ENCODE data around the gene LGI1.
A peak's percentile ranks its signal among the peaks of the same experiment; 100 is the strongest.

LGI1 gene

GRCh38 chr10:93757801-93758507 is at the start of gene LGI1:
Gene LGI1, plus strand, starts transcription at chr10:93757936. Its CDS starts 209 bp downstream, at chr10:93758145.
- DNase-seq: no peak

- no peak for DNase-seq
Observed at GRCh38 chr10:93710333-93710909, 47.3 kb upstream of the LGI1 start.

- no peak for DNase-seq
Observed at GRCh38 chr10:93711891-93712290, 45.8 kb upstream of the LGI1 start.

- DNase-seq: no peak
Observed at GRCh38 chr10:93712593-93712992, 45.1 kb upstream of the LGI1 start.

- DNase-seq: no peak
Observed at GRCh38 chr10:93715345-93715744, 42.4 kb upstream of the LGI1 start.

- DNase-seq: no peak
Observed at GRCh38 chr10:93716766-93717165, 41.0 kb upstream of the LGI1 start.

- peak in 1 of 2 experiments; percentile 4 for DNase-seq
Observed at GRCh38 chr10:93718937-93719725, 38.6 kb upstream of the LGI1 start.

GRCh38 chr10:93719901-93720300 is 37.8 kb upstream of the LGI1 start:
- no peak for DNase-seq

GRCh38 chr10:93722550-93722949 is 35.2 kb upstream of the LGI1 start:
- no peak for DNase-seq

GRCh38 chr10:93723153-93723552 is 34.6 kb upstream of the LGI1 start:
- no peak for DNase-seq

- no peak for DNase-seq
Observed at GRCh38 chr10:93726024-93726423, 31.7 kb upstream of the LGI1 start.

GRCh38 chr10:93741367-93741766 is 16.4 kb upstream of the LGI1 start:
- no peak for DNase-seq

- DNase-seq: no peak
Observed at GRCh38 chr10:93742633-93743349, 14.9 kb upstream of the LGI1 start.

- DNase-seq: no peak
Observed at GRCh38 chr10:93745408-93746065, 12.2 kb upstream of the LGI1 start.

- DNase-seq: peak in 1 of 2 experiments; percentile 17
Observed at GRCh38 chr10:93746844-93747284, 10.9 kb upstream of the LGI1 start.

GRCh38 chr10:93749218-93749799 is 8.4 kb upstream of the LGI1 start:
- no peak for DNase-seq

- no peak for DNase-seq
Observed at GRCh38 chr10:93751124-93751523, 6.6 kb upstream of the LGI1 start.

- DNase-seq: no peak
Observed at GRCh38 chr10:93751832-93752231, 5.9 kb upstream of the LGI1 start.

- no peak for DNase-seq
Observed at GRCh38 chr10:93752761-93753160, 5.0 kb upstream of the LGI1 start.

GRCh38 chr10:93753621-93754250 is 4.0 kb upstream of the LGI1 start:
- DNase-seq: no peak

- no peak for DNase-seq
Observed at GRCh38 chr10:93754761-93755160, 3.0 kb upstream of the LGI1 start.
